HG03196 (cell line): ENCODE results near the gene FHL5.
"Not testable (repeated sequence)": the region's sequence is repeated elsewhere in the genome, so short reads cannot be mapped to it uniquely, and the experiment has no call there.

ENCODE experiments used
- ATAC-seq: cut with Tn5 transposase; IDR thresholded peaks from one replicate; pipeline ENCODE4 v1.9.1; 2021; ENCODE audit not compliant: unreplicated experiment

Gene FHL5

GRCh38 chr6:96610019-96610418 is 47.1 kb downstream of the FHL5 start:
- ATAC-seq = peak; percentile 46

- ATAC-seq = peak; percentile 73
Observed at GRCh38 chr6:96611342-96611991, 48.5 kb downstream of the FHL5 start.

GRCh38 chr6:96613291-96613999 is 50.5 kb downstream of the FHL5 start:
- no peak for ATAC-seq

GRCh38 chr6:96620851-96621250 is 57.9 kb downstream of the FHL5 start:
- ATAC-seq = no peak

- ATAC-seq = no peak
Observed at GRCh38 chr6:96621983-96622382, 59.1 kb downstream of the FHL5 start.

GRCh38 chr6:96624957-96625356 is 62.0 kb downstream of the FHL5 start:
- no peak for ATAC-seq

GRCh38 chr6:96626759-96627364 is 63.9 kb downstream of the FHL5 start:
- peak; percentile 82 for ATAC-seq

- no peak for ATAC-seq
Observed at GRCh38 chr6:96631248-96631647, 68.3 kb downstream of the FHL5 start.

GRCh38 chr6:96637979-96638378 is 75.1 kb downstream of the FHL5 start:
- not testable (repeated sequence) for ATAC-seq

- no peak for ATAC-seq
Observed at GRCh38 chr6:96645106-96645505, 82.2 kb downstream of the FHL5 start.

- ATAC-seq = peak; percentile 58
Observed at GRCh38 chr6:96649926-96650325, 87.0 kb downstream of the FHL5 start.

- ATAC-seq = peak; percentile 54
Observed at GRCh38 chr6:96651816-96652215, 88.9 kb downstream of the FHL5 start.

- no peak for ATAC-seq
Observed at GRCh38 chr6:96652552-96652951, 89.6 kb downstream of the FHL5 start.

GRCh38 chr6:96653181-96653580 is 90.3 kb downstream of the FHL5 start:
- no peak for ATAC-seq

- no peak for ATAC-seq
Observed at GRCh38 chr6:96656567-96656966, 93.6 kb downstream of the FHL5 start.

- no peak for ATAC-seq
Observed at GRCh38 chr6:96657344-96657743, 94.4 kb downstream of the FHL5 start.

- ATAC-seq = no peak
Observed at GRCh38 chr6:96659084-96659845, 96.3 kb downstream of the FHL5 start.
